HG02885 (cell line): ENCODE measurements around the gene HERC6.
"Not testable (repeated sequence)": the region's sequence is repeated elsewhere in the genome, so short reads cannot be mapped to it uniquely, and the experiment has no call there.

Experiments
- ATAC-seq: cut with Tn5 transposase; IDR thresholded peaks from one replicate; pipeline ENCODE4 v1.9.1; 2021; ENCODE audit warnings: mild to moderate bottlenecking; ENCODE audit not compliant: unreplicated experiment, poor library complexity

The HERC6 gene

GRCh38 chr4:88378691-88379559 is at the start of gene HERC6:
TSS of gene HERC6 (plus strand) at chr4:88378852. CDS start at chr4:88378922, 70 bp downstream.
- peak; percentile 80 for ATAC-seq

- ATAC-seq, result no peak
Observed at GRCh38 chr4:88333741-88334405, 44.8 kb upstream of the HERC6 start.

- no peak for ATAC-seq
Observed at GRCh38 chr4:88335092-88335665, 43.5 kb upstream of the HERC6 start.

DNA sequence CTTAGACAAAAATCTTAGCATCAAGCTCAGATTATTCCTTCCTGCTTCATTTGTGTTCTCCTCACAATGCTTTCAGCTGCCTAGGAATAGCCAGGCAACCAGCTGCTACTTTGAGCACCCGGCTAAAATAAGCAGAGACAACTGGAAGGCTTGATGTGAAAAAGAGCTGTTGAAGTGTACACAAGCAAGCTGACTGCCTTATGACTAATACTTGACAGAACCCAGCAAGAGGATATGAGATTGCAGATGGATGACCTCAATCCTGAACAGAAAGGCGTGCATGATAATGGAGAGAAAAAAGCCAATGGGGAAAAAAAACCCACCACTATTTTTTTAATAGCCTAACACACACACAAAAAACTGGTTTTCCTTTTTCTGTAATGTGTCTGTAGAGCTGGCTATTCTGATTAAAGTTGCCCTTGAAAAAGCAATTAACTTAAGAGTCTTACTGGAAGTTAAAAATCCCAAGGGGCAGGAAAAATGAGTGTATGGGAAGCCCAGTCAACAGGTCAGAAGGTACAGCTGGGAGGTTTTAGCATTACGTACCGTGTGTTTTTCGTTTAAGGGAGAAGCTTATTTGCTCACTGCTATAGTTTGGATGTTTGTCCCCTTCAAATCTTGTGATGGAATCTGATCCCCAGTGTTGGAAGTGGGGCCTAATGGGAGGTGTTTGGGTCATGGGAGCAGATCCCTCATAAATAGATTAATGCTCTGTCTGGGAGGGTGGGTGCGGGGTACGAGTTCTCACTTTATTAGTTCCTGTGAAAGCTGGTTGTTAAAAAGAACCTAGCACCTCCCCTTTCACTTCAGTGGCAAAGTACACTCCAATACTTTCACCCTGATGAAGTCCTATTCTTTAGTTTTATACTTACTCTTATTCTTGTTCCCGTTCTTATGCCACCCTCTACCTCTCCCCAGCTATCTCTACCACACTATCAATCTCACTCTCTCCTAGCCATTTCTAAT is 37.1 kb upstream of the HERC6 start:
- ATAC-seq, result no peak

- not testable (repeated sequence) for ATAC-seq
Observed at GRCh38 chr4:88346902-88347301, 31.8 kb upstream of the HERC6 start.

GRCh38 chr4:88348761-88349160 is 29.9 kb upstream of the HERC6 start:
- ATAC-seq, result not testable (repeated sequence)

DNA sequence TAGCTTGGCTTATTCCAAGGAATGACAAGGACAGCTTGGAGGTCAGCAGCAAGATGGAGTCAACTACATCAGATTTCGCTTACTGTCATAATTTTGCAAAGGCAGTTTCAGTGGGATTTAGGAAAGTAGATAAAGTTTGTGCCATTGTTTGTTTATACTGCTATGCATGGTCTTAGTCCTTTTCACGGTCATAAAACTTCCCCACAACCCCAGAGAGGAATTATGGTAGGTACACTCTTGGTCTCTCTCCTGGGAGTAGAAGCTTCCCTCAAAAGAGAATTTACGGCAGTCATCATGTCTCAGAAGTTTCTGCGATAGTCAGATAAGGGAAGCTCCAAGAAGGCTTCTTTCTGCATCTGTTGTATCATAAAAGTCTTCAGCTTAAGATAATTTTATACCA is 27.9 kb upstream of the HERC6 start:
- no peak for ATAC-seq

DNA sequence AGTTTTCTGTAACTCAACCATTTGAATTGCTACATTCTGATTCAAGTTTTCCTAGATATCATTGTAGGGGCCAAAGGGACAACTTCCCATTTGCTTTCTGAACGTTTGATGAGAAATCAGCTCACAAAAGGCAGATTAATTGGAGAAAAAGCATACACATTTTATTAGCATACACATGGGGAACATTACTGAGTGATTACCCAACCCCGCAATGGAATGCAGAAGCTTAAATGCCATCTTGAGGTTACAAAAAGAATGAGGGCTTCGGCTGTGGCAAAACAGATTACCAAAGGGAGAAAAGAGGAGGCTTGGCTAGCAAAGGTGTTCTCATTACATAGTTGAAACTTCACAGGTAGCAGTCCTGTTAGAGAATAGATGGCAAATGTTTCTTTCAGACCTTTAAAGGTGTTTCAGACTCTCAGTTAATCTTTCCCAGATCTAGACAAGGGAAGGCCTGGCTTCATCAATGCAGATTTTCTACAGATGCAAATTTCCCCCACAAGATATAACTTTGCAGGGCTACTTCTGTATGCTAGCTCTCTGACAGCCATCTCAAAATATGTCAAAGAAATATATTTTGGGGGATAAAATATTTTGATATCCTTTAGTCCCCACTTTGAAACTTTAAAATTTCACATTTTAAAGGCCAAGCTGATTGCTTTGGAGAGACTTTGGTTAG is 26.5 kb upstream of the HERC6 start:
- no peak for ATAC-seq

DNA sequence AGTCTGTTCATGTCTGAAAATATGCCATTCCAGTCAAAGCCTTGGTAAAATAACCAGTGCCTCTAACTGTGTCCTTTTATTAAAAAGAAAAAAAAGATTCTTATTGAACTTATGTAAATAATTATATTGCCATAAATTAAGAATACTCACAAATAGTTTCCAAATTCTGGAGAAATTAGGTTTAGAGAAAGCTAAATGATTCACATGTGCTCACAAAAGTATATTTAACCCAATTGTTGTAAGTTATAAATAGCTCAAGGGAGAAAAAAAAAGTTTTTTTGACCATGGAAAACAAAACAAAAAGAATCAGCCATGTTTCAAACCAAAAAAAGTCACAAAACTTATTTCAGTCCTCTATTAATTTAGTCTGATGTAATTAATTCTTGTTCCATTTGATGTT is 25.3 kb upstream of the HERC6 start:
- ATAC-seq, result no peak

DNA sequence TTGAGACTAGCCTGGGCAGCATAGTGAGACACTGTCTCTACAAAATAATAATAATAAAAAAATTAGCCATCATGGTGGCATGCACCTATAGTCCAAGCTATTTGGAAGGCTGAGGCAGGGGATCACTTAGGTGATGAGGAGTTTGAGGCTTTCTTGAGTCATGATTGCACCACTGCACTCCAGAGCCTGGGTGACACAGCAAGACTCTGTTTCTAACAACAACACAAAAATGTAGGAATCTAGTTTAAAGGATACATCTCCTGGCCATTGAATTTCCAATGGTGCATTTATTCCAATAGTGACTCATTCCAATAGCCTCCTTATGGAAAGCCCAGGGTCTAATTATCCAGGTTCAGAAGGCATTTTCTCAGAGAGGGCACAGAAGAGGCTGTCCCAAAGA is 21.9 kb upstream of the HERC6 start:
- ATAC-seq, result no peak

DNA sequence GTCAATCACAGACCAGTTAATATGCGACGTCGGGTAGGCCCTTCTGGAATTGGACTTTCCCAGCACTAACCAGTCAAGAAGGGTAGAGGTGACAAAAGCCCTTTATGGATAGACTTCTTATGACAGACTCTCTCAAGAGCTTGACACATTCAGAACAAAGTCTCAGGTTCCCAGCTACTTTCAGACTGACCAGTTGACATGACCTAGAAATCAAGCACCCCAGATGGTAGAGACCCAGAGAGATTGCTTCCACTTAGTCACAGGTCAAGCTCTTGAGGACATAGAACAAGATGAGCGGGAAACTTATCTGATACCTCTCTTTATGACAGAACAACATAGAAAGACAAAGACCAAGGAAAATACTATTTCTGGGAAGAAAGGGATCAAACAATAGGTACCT is 21.4 kb upstream of the HERC6 start:
- no peak for ATAC-seq

- ATAC-seq, result no peak
Observed at GRCh38 chr4:88359558-88359957, 19.1 kb upstream of the HERC6 start.

DNA sequence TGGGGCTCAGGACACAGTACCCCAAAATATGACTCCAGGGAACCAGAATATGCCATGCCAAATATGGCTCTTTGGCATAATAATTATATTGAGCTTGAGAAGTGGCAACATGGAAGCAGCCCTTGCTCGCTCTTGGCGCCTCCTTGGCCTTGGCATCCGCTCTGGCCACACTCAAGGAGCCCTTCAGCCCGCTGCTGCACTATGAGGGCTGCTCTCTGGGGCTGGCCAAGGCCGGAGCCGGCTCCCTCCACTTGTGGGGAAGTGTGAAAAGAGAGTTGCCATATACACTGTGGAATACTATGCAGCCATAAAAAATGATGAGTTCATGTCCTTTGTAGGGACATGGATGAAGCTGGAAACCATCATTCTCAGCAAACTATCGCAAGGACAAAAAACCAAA is 18.4 kb upstream of the HERC6 start:
- no peak for ATAC-seq

DNA sequence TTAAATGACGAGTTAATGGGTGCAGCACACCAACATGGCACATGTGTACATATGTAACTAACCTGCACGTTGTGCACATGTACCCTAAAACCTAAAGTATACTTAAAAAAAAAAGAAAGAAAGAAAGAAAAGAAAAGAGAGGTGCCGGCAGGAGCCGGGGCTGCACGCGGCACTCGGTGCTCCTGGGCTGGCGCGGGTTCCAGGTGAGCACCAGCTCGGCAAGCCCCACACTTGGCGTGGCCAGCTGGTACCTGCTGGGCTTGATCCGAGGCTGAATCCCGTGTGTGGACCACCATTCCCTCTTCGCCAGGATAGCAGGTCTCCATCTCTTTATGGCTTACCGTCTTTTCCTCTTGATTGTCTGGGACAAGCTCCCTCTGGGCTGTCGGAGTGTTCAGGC is 17.9 kb upstream of the HERC6 start:
- no peak for ATAC-seq

DNA sequence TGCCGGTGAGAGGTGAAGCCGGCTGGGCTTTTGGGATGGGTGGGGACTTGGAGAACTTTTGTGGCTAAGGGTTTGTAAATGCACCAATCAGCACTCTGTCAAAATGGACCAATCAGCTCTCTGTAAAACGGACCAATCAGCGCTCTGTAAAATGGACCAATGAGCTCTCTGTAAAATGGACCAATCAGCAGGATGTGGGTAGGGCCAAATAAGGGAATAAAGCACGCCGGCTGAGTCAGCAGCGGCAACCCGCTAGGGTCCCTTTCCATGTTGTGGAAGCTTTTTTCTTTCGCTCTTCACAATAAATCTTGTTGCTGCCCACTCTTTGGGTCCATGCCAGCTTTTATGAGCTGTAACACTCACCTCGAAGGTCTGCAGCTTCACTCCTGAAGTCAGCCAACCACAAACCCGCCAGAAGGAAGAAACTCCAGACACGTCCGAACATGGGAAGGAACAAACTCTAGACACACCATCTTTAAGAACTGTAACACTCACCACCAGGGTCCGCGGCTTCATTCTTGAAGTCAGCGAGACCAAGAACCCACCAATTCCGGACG is 17.4 kb upstream of the HERC6 start:
- not testable (repeated sequence) for ATAC-seq

DNA sequence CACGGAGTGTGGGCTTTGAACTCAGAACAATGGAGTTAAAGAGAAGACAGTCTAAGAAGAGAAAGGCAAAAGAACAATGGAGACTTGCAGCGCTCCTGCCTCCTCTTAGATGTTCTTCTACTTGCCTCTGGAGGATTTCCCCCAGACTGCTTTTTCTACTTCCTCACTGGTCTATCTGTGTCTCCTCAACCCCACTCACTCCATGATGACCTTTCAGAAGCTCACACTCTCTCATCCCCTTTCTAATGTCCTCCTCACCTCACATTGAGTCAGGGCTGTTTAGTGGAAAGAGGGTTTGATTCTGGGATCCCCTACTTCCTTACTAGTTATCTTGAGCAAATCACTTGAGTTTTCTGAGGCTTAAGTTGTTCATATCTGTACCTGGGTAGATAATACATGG is 12.2 kb upstream of the HERC6 start:
- ATAC-seq, result no peak

DNA sequence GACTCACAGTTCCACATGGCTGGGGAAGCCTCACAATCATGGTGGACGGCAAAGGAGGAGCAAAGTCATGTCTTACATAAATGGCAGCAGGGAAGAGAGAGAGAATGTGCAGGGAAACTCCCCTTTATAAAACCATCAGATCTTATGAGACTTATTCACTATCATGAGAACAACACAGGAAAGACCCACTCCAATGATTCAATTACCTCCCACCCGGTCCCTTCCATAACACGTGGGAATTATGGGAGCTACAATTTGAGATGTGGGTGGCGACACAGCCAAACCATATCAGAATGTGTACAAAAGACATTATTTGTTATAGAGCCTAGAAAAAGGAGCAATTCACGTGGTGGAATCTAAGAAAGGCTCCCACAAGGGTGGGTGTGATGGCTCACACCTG is 10.8 kb upstream of the HERC6 start:
- no peak for ATAC-seq

- not testable (repeated sequence) for ATAC-seq
Observed at GRCh38 chr4:88369180-88369812, 9.4 kb upstream of the HERC6 start.

DNA sequence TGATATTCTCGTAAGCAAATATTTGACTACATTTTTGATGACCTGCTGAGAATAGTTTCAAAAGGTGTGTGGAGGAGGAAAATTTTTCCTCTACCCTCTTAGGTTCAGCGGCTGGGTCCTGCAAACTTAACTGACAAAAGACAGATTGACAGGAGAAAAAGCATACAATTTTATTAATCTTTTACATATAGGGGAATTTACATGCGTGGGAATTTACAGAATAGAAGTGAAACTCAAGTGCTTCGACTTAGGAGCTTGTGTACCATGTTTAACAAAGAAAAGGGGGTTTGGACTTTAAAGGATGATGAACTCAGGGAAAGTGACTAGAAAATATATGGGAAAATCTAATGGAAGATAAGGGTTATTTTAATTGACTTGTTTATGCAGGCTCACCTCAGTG is 2.5 kb downstream of the HERC6 start:
- no peak for ATAC-seq
